Measurements from ENCODE around the gene GBGT1. TPM values are rescaled to one million over a fixed set of nuclear protein-coding genes. Genes with fewer than 3 reads are reported as not detected.
A peak's percentile ranks its signal among the peaks of the same experiment; 100 is the strongest.

The GBGT1 gene
- total RNA-seq, 4 donors from 2014 or later, result 11.3 to 18.0 (median 15.6) TPM

- peaks cover 0 to 25% of the 10 kb centered on the region in 2 donors for H3K36me3 ChIP-seq
- H3K4me3 ChIP-seq, result peak overlapping the region; percentile 58 to 80
- H3K9me3 ChIP-seq, result no peaks in the 10 kb centered on the region
- ATAC-seq, result no peak
- WGBS, 2 donors (ENCODE audit: low coverage in 1 of 2), result no CpG with 5 or more reads among the region's 54 CpGs
- peaks cover 0 to 42% (median 15%) of the 10 kb centered on the region in 3 donors for H3K4me1 ChIP-seq
- no peak for TF ChIP-seq POLR2AphosphoS5 (IDR thresholded peaks at IDR 0.05)
- TF ChIP-seq EP300 (IDR thresholded peaks at IDR 0.05), result no peak
- TF ChIP-seq, protein P1, sequence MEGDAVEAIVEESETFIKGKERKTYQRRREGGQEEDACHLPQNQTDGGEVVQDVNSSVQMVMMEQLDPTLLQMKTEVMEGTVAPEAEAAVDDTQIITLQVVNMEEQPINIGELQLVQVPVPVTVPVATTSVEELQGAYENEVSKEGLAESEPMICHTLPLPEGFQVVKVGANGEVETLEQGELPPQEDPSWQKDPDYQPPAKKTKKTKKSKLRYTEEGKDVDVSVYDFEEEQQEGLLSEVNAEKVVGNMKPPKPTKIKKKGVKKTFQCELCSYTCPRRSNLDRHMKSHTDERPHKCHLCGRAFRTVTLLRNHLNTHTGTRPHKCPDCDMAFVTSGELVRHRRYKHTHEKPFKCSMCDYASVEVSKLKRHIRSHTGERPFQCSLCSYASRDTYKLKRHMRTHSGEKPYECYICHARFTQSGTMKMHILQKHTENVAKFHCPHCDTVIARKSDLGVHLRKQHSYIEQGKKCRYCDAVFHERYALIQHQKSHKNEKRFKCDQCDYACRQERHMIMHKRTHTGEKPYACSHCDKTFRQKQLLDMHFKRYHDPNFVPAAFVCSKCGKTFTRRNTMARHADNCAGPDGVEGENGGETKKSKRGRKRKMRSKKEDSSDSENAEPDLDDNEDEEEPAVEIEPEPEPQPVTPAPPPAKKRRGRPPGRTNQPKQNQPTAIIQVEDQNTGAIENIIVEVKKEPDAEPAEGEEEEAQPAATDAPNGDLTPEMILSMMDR (IDR thresholded peaks at IDR 0.05), result no peak
- TF ChIP-seq POLR2A (IDR thresholded peaks at IDR 0.05), result no peak
- H3K27me3 ChIP-seq, result peaks cover 12% of the 10 kb centered on the region
- peak overlapping the region in 3 of 4 donors; percentile 67 to 85 (median 74) for H3K27ac ChIP-seq
These were observed 732 bp downstream of the GBGT1 start for GRCh38 chr9:133162861-133163503.

GRCh38 chr9:133161547-133161950 is 2.2 kb downstream of the GBGT1 start:
- ATAC-seq, result no peak
- Histone ChIP-seq H3K9me3 (no peaks in the 10 kb centered on the region), H3K27ac (peak overlapping the region in 2 of 4 donors; percentile 48 to 49), H3K36me3 (peaks cover 0 to 39% of the 10 kb centered on the region in 2 donors), H3K4me3 (no peak overlapping the region), H3K27me3 (peaks cover 12% of the 10 kb centered on the region), H3K4me1 (peaks cover 0 to 42% (median 15%) of the 10 kb centered on the region in 3 donors)
- TF ChIP-seq POLR2AphosphoS5 (IDR thresholded peaks at IDR 0.05) (no peak), POLR2A (IDR thresholded peaks at IDR 0.05) (no peak), EP300 (IDR thresholded peaks at IDR 0.05) (no peak)
- TF ChIP-seq, protein P1 (IDR thresholded peaks at IDR 0.05), result no peak
- WGBS, 2 donors (ENCODE audit: low coverage in 1 of 2), result 65 to 76% methylated on average over 2 to 4 of the region's 4 CpGs

- Histone ChIP-seq H3K27ac (peak overlapping the region in 3 of 4 donors; percentile 40 to 49 (median 48)), H3K36me3 (peaks cover 0 to 42% of the 10 kb centered on the region in 2 donors), H3K9me3 (no peaks in the 10 kb centered on the region), H3K27me3 (peaks cover 12% of the 10 kb centered on the region), H3K4me1 (peaks cover 0 to 42% (median 15%) of the 10 kb centered on the region in 3 donors), H3K4me3 (no peak overlapping the region)
- TF ChIP-seq POLR2A (IDR thresholded peaks at IDR 0.05) (no peak), EP300 (IDR thresholded peaks at IDR 0.05) (no peak), POLR2AphosphoS5 (IDR thresholded peaks at IDR 0.05) (peak; percentile 59)
- TF ChIP-seq, protein P1 (IDR thresholded peaks at IDR 0.05), result peak in 3 of 4 experiments; percentile 67 to 77 (median 77)
- WGBS, 2 donors (ENCODE audit: low coverage in 1 of 2), result 40 to 62% methylated on average over 3 to 9 of the region's 9 CpGs
- ATAC-seq, result peak; percentile 81
These were observed 2.8 kb downstream of the GBGT1 start for GRCh38 chr9:133160742-133161546.

- peaks cover 0 to 56% of the 10 kb centered on the region in 2 donors for H3K36me3 ChIP-seq
- H3K4me3 ChIP-seq, result no peak overlapping the region
- ATAC-seq, result no peak
- peaks cover 9% of the 10 kb centered on the region for H3K27me3 ChIP-seq
- TF ChIP-seq, protein P1 (IDR thresholded peaks at IDR 0.05), result no peak
- TF ChIP-seq POLR2A (IDR thresholded peaks at IDR 0.05), result no peak
- TF ChIP-seq POLR2AphosphoS5 (IDR thresholded peaks at IDR 0.05), result no peak
- TF ChIP-seq EP300 (IDR thresholded peaks at IDR 0.05), result no peak
- H3K9me3 ChIP-seq, result no peaks in the 10 kb centered on the region
- H3K4me1 ChIP-seq, result peaks cover 0 to 31% (median 10%) of the 10 kb centered on the region in 3 donors
- no peak overlapping the region for H3K27ac ChIP-seq
- 78% methylated on average over 3 of the region's 3 CpGs; no CpG with 5 or more reads in 1 of the 2 donors for WGBS, 2 donors (ENCODE audit: low coverage in 1 of 2)
These were observed 5.0 kb downstream of the GBGT1 start for GRCh38 chr9:133158695-133159094.

Data from gastroesophageal sphincter (tissue), 4 donors.